ENCODE measurements around the gene CD109.

The CD109 gene

GRCh38 chr6:73857341-73857890 lies 161.4 kb downstream of the CD109 start:
- no peak for DNase-seq (ENCODE audit: low read depth in 2 of 2)

- DNase-seq (ENCODE audit: low read depth in 2 of 2) = no peak
Observed at GRCh38 chr6:73858376-73858775, 162.4 kb downstream of the CD109 start.

GRCh38 chr6:73860303-73860702 lies 164.3 kb downstream of the CD109 start:
- no peak for DNase-seq (ENCODE audit: low read depth in 2 of 2)

- DNase-seq (ENCODE audit: low read depth in 2 of 2) = no peak
Observed at GRCh38 chr6:73866305-73866704, 170.3 kb downstream of the CD109 start.

GRCh38 chr6:73867411-73867810 lies 171.4 kb downstream of the CD109 start:
- DNase-seq (ENCODE audit: low read depth in 2 of 2) = no peak

- DNase-seq (ENCODE audit: low read depth in 2 of 2) = no peak
Observed at GRCh38 chr6:73870907-73871306, 174.9 kb downstream of the CD109 start.

GRCh38 chr6:73873081-73873480 lies 177.1 kb downstream of the CD109 start:
- no peak for DNase-seq (ENCODE audit: low read depth in 2 of 2)
